ENCODE measurements around the gene CD74.

DNA sequence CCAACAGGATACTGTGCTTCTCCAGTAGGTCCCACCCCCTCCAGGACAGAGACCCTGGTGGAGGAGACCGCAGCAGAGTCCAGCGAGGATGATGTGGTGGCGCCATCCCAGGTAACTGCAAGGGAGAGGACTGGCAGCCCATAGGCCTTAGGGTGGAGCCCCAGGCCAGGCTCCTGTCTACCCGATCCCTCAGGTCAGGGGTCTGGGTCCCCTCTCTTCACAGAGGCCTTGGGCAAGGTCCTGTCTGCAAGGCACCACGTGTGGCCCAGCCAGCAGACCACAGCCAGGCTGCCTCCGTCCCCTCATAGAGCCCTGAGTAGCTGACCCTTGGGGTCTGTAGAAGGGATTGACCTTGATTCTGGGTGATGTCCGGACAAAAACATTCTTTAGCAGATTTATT lies 20.0 kb downstream of the CD74 start:
- TF ChIP-seq, protein P1, sequence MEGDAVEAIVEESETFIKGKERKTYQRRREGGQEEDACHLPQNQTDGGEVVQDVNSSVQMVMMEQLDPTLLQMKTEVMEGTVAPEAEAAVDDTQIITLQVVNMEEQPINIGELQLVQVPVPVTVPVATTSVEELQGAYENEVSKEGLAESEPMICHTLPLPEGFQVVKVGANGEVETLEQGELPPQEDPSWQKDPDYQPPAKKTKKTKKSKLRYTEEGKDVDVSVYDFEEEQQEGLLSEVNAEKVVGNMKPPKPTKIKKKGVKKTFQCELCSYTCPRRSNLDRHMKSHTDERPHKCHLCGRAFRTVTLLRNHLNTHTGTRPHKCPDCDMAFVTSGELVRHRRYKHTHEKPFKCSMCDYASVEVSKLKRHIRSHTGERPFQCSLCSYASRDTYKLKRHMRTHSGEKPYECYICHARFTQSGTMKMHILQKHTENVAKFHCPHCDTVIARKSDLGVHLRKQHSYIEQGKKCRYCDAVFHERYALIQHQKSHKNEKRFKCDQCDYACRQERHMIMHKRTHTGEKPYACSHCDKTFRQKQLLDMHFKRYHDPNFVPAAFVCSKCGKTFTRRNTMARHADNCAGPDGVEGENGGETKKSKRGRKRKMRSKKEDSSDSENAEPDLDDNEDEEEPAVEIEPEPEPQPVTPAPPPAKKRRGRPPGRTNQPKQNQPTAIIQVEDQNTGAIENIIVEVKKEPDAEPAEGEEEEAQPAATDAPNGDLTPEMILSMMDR (IDR thresholded peaks at IDR 0.05), result no peak
- TF ChIP-seq POLR2AphosphoS5 (IDR thresholded peaks at IDR 0.05; ENCODE audit: low read depth, low read length) (no peak), TCF7L2 (IDR thresholded peaks at IDR 0.05; ENCODE audit: low read depth, low read length) (no peak), SIN3A (IDR thresholded peaks at IDR 0.05; ENCODE audit: borderline replicate concordance, insufficient read depth, low read depth, low read length) (no peak)
